Cardiac muscle cell (in vitro differentiated cells and primary cell): ENCODE measurements around the gene NBPF12. TPM values are rescaled to one million over a fixed set of nuclear protein-coding genes. Genes with fewer than 3 reads are reported as not detected.
"Not testable (repeated sequence)": the region's sequence is repeated elsewhere in the genome, so short reads cannot be mapped to it uniquely, and the experiment has no call there.

ENCODE experiments used
- DNase-seq, 2 donors: peaks; one replicate each; pipeline versions ENCODE4 v3.0.0 to v3.0.0-alpha.2; 2010 to 2017; ENCODE audit warnings: low read depth in 1 of 2, low spot score in 1 of 2
- H3K27ac ChIP-seq: fragments of 200-600 bp; sonication (generic); 2 replicates; pipeline ENCODE4 v1.5.1; 2016
- H3K27me3 ChIP-seq: fragments of 200-600 bp; sonication (generic); 2 replicates; pipeline ENCODE4 v1.6.0; 2016; ENCODE audit warnings: control low read depth
- H3K36me3 ChIP-seq: fragments of 200-600 bp; sonication (generic); 2 replicates; pipeline ENCODE4 v1.5.1; 2016; ENCODE audit warnings: control low read depth
- H3K4me1 ChIP-seq: fragments of 200-600 bp; sonication (generic); 2 replicates; pipeline ENCODE4 v1.8.1; 2017; ENCODE audit warnings: low read depth, mild to moderate bottlenecking, mixed run types
- H3K4me3 ChIP-seq: fragments of 200-600 bp; sonication (generic); 2 replicates; pipeline ENCODE4 v1.5.1; 2016; ENCODE audit warnings: mild to moderate bottlenecking
- H3K9me3 ChIP-seq: fragments of 200-600 bp; sonication (generic); 2 replicates; pipeline ENCODE4 v1.5.1; 2017; ENCODE audit warnings: low read depth, mild to moderate bottlenecking, control low read depth
- CTCF ChIP-seq: IDR thresholded peaks from 2 replicates; pipeline ENCODE4 v1.5.1; 2012; ENCODE audit warnings: low read depth, mild to moderate bottlenecking, low read length
- polyA plus RNA-seq: library from polyadenylated mRNA; unstranded; fragments of >200 nt; fragmentation: Nextera tagmentation; extraction: Ambion mirVana; gene quantifications from 2 replicates; pipeline ENCODE4 v1.2.1, GENCODE V29; 2016
- total RNA-seq: library from RNA; depleted of rRNA; stranded (reverse); fragments of >200 nt; gene quantifications from 2 replicates; pipeline ENCODE4 v1.2.3, GENCODE V29; 2016

Gene NBPF12
- total and polyA plus RNA-seq, 2 experiments from 2014 or later, result 3.6 to 10.5 TPM

- peak in 1 of 2 donors; percentile 8 for DNase-seq
- not testable (repeated sequence) for H3K4me3 ChIP-seq, H3K27ac ChIP-seq, H3K27me3 ChIP-seq, H3K9me3 ChIP-seq, H3K4me1 ChIP-seq, H3K36me3 ChIP-seq
These were observed 92.0 kb downstream of the NBPF12 start for GRCh38 chr1:147030066-147030653.

- no peaks in the 10 kb centered on the region for H3K4me1 ChIP-seq
- no peaks in the 10 kb centered on the region for H3K9me3 ChIP-seq
- peaks cover 29% of the 10 kb centered on the region for H3K27me3 ChIP-seq
- H3K27ac ChIP-seq, result no peak overlapping the region
- no peak for TF ChIP-seq CTCF
- no peak overlapping the region for H3K4me3 ChIP-seq
- no peaks in the 10 kb centered on the region for H3K36me3 ChIP-seq
- DNase-seq, result no peak
These were observed 101.8 kb downstream of the NBPF12 start for GRCh38 chr1:147039916-147040315.

- not testable (repeated sequence) for H3K4me3 ChIP-seq
These were observed 104.8 kb downstream of the NBPF12 start for GRCh38 chr1:147042891-147043290.

GRCh38 chr1:147044511-147044910 lies 106.4 kb downstream of the NBPF12 start:
- not testable (repeated sequence) for H3K9me3 ChIP-seq, H3K4me3 ChIP-seq, DNase-seq, H3K4me1 ChIP-seq, H3K36me3 ChIP-seq, H3K27ac ChIP-seq
- H3K27me3 ChIP-seq, result peaks cover 39% of the 10 kb centered on the region

More at GRCh38 chr1:147042891-147043290, 104.8 kb downstream of the NBPF12 start:
- H3K9me3 ChIP-seq, H3K27ac ChIP-seq, H3K4me1 ChIP-seq, DNase-seq, H3K36me3 ChIP-seq: not testable (repeated sequence)
- peaks cover 39% of the 10 kb centered on the region for H3K27me3 ChIP-seq

Other genes with a start within 250 kb of the NBPF12 start
- 28.2 and 29.3 TPM in 2 replicates for gene PRKAB2, start 234.1 kb downstream of the NBPF12 start, total RNA-seq
- gene PRKAB2, start 234.1 kb downstream of the NBPF12 start, polyA plus RNA-seq, result 24.7 and 26.5 TPM in 2 replicates